NCI-H2196 (cell line): Measurements from ENCODE around the gene ZAR1.
A peak's percentile ranks its signal among the peaks of the same experiment; 100 is the strongest.
"Not testable (repeated sequence)": the region's sequence is repeated elsewhere in the genome, so short reads cannot be mapped to it uniquely, and the experiment has no call there.

Source experiments
- DNase-seq: peaks from one replicate; lab custom pipeline; 2025; ENCODE audit not compliant: unreplicated experiment; lab: John Stamatoyannopoulos, UW

Gene ZAR1

GRCh38 chr4:48490012-48490679, at the start of gene ZAR1:
Gene ZAR1 (plus strand): TSS chr4:48490252. CDS start chr4:48490292, 40 bp downstream.
- DNase-seq = no peak

- DNase-seq = not testable (repeated sequence)
Measured at GRCh38 chr4:48440914-48441313, 49.1 kb upstream of the ZAR1 start.

GRCh38 chr4:48445704-48446103, 44.3 kb upstream of the ZAR1 start:
- DNase-seq = peak; percentile 23

- DNase-seq = no peak
Measured at GRCh38 chr4:48446642-48447041, 43.4 kb upstream of the ZAR1 start.

GRCh38 chr4:48449151-48449550, 40.9 kb upstream of the ZAR1 start:
- no peak for DNase-seq

GRCh38 chr4:48450740-48451139, 39.3 kb upstream of the ZAR1 start:
- DNase-seq = no peak

GRCh38 chr4:48451656-48452055, 38.4 kb upstream of the ZAR1 start:
- DNase-seq = not testable (repeated sequence)

GRCh38 chr4:48454591-48454990, 35.5 kb upstream of the ZAR1 start:
- no peak for DNase-seq

GRCh38 chr4:48461000-48461399, 29.1 kb upstream of the ZAR1 start:
- DNase-seq = no peak

GRCh38 chr4:48462363-48462762, 27.7 kb upstream of the ZAR1 start:
- DNase-seq = no peak

- no peak for DNase-seq
Measured at GRCh38 chr4:48467442-48467841, 22.6 kb upstream of the ZAR1 start.

- DNase-seq = no peak
Measured at GRCh38 chr4:48467891-48468290, 22.2 kb upstream of the ZAR1 start.

- DNase-seq = no peak
Measured at GRCh38 chr4:48470137-48470536, 19.9 kb upstream of the ZAR1 start.

GRCh38 chr4:48470570-48470969, 19.5 kb upstream of the ZAR1 start:
- no peak for DNase-seq

GRCh38 chr4:48472794-48473193, 17.3 kb upstream of the ZAR1 start:
- DNase-seq = no peak

- no peak for DNase-seq
Measured at GRCh38 chr4:48475770-48476169, 14.3 kb upstream of the ZAR1 start.

- no peak for DNase-seq
Measured at GRCh38 chr4:48478273-48478672, 11.8 kb upstream of the ZAR1 start.

- no peak for DNase-seq
Measured at GRCh38 chr4:48481581-48481980, 8.5 kb upstream of the ZAR1 start.

GRCh38 chr4:48483006-48483776, 6.9 kb upstream of the ZAR1 start, which contains the start of gene SLC10A4:
Gene SLC10A4 (plus strand): TSS chr4:48483343. CDS start chr4:48483562, 219 bp downstream.
- no peak for DNase-seq

- DNase-seq = no peak
Measured at GRCh38 chr4:48483777-48484493, 6.1 kb upstream of the ZAR1 start.

GRCh38 chr4:48484494-48485168, 5.4 kb upstream of the ZAR1 start:
- DNase-seq = no peak
